Sigmoid colon (tissue), 7 donors: ENCODE results near the gene ZIC1. TPM values are rescaled to one million over a fixed set of nuclear protein-coding genes. Genes with fewer than 3 reads are reported as not detected.
A peak's percentile ranks its signal among the peaks of the same experiment; 100 is the strongest.

ENCODE experiments used
- DNase-seq: peaks from one replicate; pipeline ENCODE4 v3.0.0-alpha.2; 2019
- H3K27ac ChIP-seq, 4 donors: fragments of 200-600 bp; sonication (generic); one replicate each; pipeline ENCODE4 v1.5.1; 2016 to 2019; ENCODE audit warnings: mild to moderate bottlenecking in 1 of 4
- H3K27me3 ChIP-seq, 3 donors: fragments of 200-600 bp; sonication (generic); one replicate each; pipeline ENCODE4 v1.5.1; 2019; ENCODE audit warnings: mild to moderate bottlenecking in 1 of 3
- H3K36me3 ChIP-seq, 4 donors: fragments of 200-600 bp; sonication (generic); one replicate each; pipeline ENCODE4 v1.5.1; 2016 to 2019
- H3K4me1 ChIP-seq, 4 donors: fragments of 200-600 bp; sonication (generic); one replicate each; pipeline ENCODE4 v1.5.1; 2017 to 2019
- H3K4me3 ChIP-seq, 4 donors: fragments of 200-600 bp; sonication (generic); one replicate each; pipeline ENCODE4 v1.5.1; 2017 to 2019; ENCODE audit warnings: mild to moderate bottlenecking in 2 of 4, moderate library complexity in 1 of 4
- H3K9me3 ChIP-seq, 4 donors: fragments of 200-600 bp in 3 of 4; sonication (generic) in 3 of 4; one replicate each; pipeline versions ENCODE4 v1.5.1 to v1.6.1; 2013 to 2019
- CTCF ChIP-seq, 4 experiments: fragments of 450-650 bp in 3 of 4; fragments of 200-600 bp in 1 of 4; IDR thresholded peaks; one replicate each; pipeline ENCODE4 v1.5.1; 2016 to 2019; ENCODE audit warnings: antibody characterized with exemption in 4 of 4, mild to moderate bottlenecking in 3 of 4, moderate library complexity in 2 of 4
- EP300 ChIP-seq, 4 donors: sonication (generic); formaldehyde crosslinking; IDR thresholded peaks; one replicate each; pipeline ENCODE4 v1.6.1; 2017; ENCODE audit warnings: antibody characterized with exemption in 4 of 4
- POLR2A ChIP-seq, 2 donors: fragments of 450-650 bp; IDR thresholded peaks; one replicate each; pipeline ENCODE4 v1.6.1; 2016; ENCODE audit warnings: antibody characterized with exemption in 2 of 2, mild to moderate bottlenecking in 2 of 2, moderate library complexity in 2 of 2
- POLR2AphosphoS5 ChIP-seq, 4 donors: sonication (generic); formaldehyde crosslinking; IDR thresholded peaks; one replicate each; pipeline ENCODE4 v1.6.1; 2017; ENCODE audit warnings: antibody characterized with exemption in 4 of 4
- WGBS, 2 donors: extraction: QIAGEN DNeasy Blood & Tissue Kit; methylation state at CpG; one replicate each; pipeline ENCODE4 v1.1.7; 2013; 5-methylcytosine and 5-hydroxymethylcytosine counted together
- intact Hi-C: fragments of 100-400 bp; cut with DNase I; formaldehyde crosslinking; loops from one replicate; pipeline ENCODE4 v1.15.1; 2023
- polyA plus RNA-seq, 3 donors: library from polyadenylated mRNA; stranded (reverse); fragments of 200-250 nt; gene quantifications; one replicate each; pipeline ENCODE4 v1.2.3, GENCODE V29; 2013
- total RNA-seq, 4 donors: library from RNA; depleted of rRNA; stranded (reverse); fragments of >200 nt; gene quantifications; one replicate each; pipeline ENCODE4 v1.1.0, GENCODE V29; 2016
- donor health status: healthy with polysubstance abuse.
- donor health status: Bipolar disorder and iron deficiency.
- donor health status: healthy.

ZIC1 gene
- total and polyA plus RNA-seq, 7 donors = not detected

GRCh38 chr3:147412917-147413685, 3.9 kb downstream of the ZIC1 start:
- Histone ChIP-seq H3K9me3 (peaks cover 0 to 7% (median 3%) of the 10 kb centered on the region in 4 donors), H3K27ac (no peak overlapping the region), H3K27me3 (peaks cover 74 to 100% (median 96%) of the 10 kb centered on the region in 3 donors), H3K4me3 (peak overlapping the region in 1 of 4 donors; percentile 10), H3K36me3 (no peaks in the 10 kb centered on the region), H3K4me1 (peaks cover 0 to 43% (median 33%) of the 10 kb centered on the region in 4 donors)
- intact Hi-C loops = loop anchor here (5.0 to 10.0 kb wide), 2 partner anchors 36 to 662 kb away; no protein-coding TSS in a partner anchor
- TF ChIP-seq EP300 (IDR thresholded peaks at IDR 0.05) (no peak), POLR2AphosphoS5 (IDR thresholded peaks at IDR 0.05) (peak in 2 of 4 donors; percentile 57 to 62)
- WGBS, 2 donors = 6 to 10% methylated on average over 37 of the region's 37 CpGs
- no peak for DNase-seq

DNA sequence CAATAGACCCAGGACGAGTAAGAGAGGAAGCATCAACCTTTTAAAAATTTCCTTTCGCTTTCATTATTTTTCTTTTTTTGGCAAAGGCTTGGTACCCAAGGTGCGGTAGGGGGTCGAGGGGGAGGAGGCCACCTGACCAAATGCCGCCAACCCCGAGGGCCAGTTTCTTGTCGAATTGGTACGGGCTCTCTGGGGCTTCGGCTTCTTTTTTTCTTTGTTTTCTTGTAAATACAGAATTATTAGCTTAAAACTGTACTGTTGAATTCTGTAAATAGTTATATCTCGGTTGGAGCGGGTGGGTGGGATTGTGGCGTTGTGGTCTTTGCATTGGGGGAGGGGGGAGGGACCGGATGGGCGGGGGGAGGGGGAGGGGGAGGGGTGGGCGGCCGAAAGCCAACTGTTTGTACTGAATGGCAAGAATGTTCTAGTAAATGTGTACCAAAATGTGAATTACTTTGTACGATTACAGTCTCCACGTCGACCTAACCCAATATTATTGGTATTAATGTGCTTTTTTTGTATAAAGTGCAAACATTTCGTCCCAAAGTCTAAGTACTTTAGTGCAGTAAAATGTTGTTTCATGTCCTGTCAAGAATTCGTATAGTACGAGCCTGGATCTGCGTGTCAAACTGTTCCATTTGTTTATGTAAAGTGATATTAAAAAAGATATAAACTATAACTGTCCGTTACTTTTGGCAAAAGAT, 4.7 kb downstream of the ZIC1 start:
- Histone ChIP-seq H3K36me3 (no peaks in the 10 kb centered on the region), H3K27ac (no peak overlapping the region), H3K4me3 (peak overlapping the region in 1 of 4 donors; percentile 10), H3K27me3 (peaks cover 72 to 100% (median 96%) of the 10 kb centered on the region in 3 donors), H3K4me1 (peaks cover 0 to 45% (median 36%) of the 10 kb centered on the region in 4 donors), H3K9me3 (peaks cover 0 to 7% (median 3%) of the 10 kb centered on the region in 4 donors)
- WGBS, 2 donors = 5 to 6% methylated on average over 24 of the region's 24 CpGs
- no peak for DNase-seq
- TF ChIP-seq EP300 (IDR thresholded peaks at IDR 0.05) (no peak), POLR2AphosphoS5 (IDR thresholded peaks at IDR 0.05) (peak in 1 of 4 donors; percentile 32)
- intact Hi-C loops = loop anchor here (5.0 to 10.0 kb wide), 2 partner anchors 37 to 661 kb away; no protein-coding TSS in a partner anchor

DNA sequence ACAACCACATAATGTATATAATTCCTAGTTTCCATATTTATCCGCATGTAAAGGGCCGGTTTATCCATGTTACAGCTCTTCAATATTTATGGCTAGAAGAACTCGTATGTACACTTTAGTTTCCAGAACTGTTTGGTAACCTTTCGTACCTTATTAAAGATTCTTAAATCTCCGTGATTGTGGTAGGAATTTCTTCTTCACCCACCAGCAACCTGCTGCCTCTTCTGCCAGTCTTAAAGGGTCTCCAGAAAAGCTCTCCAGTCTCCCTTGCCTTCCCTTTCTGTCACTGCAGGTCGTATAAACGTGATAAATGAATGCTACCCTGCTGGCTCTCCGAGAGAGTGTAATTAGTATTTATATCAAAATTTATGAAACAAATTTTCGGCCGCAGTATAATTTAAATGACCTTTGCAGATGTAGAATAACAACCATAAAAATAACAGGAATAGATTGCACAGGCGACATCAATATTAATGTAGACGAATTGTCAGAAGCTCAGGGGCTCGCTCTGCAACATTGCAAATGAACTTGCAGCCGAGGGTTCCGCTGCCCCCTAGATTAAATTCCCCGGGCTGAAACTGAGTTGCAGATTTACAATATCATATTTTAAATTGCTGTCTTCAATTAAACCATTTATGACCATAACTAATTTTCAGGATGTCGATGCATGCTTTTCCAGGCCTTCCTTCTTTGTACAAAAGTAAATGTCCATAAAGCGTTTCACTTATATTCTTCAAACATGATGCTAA, 5.4 kb downstream of the ZIC1 start:
- TF ChIP-seq CTCF (IDR thresholded peaks at IDR 0.05) (no peak), POLR2AphosphoS5 (IDR thresholded peaks at IDR 0.05) (peak in 1 of 4 donors; percentile 32), POLR2A (IDR thresholded peaks at IDR 0.05) (no peak), EP300 (IDR thresholded peaks at IDR 0.05) (no peak)
- peaks cover 0 to 46% (median 37%) of the 10 kb centered on the region in 4 donors for H3K4me1 ChIP-seq
- peaks cover 0 to 7% (median 3%) of the 10 kb centered on the region in 4 donors for H3K9me3 ChIP-seq
- intact Hi-C loops = loop anchor here (5.0 to 10.0 kb wide), 2 partner anchors 37 to 660 kb away; no protein-coding TSS in a partner anchor
- no peak overlapping the region for H3K27ac ChIP-seq
- DNase-seq = no peak
- 13 to 16% methylated on average over 18 of the region's 18 CpGs for WGBS, 2 donors
- peaks cover 72 to 100% (median 96%) of the 10 kb centered on the region in 3 donors for H3K27me3 ChIP-seq
- H3K4me3 ChIP-seq = no peak overlapping the region
- H3K36me3 ChIP-seq = no peaks in the 10 kb centered on the region

DNA sequence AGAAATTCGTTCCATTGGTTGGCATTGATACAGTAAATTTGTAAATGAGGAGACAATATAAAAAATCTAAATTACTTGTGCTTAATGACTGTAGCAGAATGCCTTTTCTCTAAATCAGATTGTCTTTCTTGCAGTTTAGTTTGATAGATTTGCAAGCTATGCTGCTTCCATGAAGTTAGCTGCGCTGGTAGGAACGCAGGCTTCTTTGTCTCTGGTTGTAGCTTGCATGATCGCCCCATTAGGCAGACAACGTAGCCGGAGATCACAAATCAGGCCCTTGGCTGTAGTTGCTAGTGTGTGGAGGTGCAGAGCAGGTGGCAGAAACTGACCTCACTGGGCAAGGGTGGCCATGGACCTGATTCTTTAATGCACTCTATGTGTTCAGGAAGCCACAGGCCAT, 6.1 kb downstream of the ZIC1 start:
- H3K27me3 ChIP-seq = peaks cover 72 to 100% (median 96%) of the 10 kb centered on the region in 3 donors

More for the DNA sequence above, 6.1 kb downstream of the ZIC1 start:
- Histone ChIP-seq H3K27ac (no peak overlapping the region), H3K4me1 (peaks cover 0 to 39% (median 32%) of the 10 kb centered on the region in 4 donors), H3K36me3 (no peaks in the 10 kb centered on the region), H3K9me3 (peaks cover 0 to 7% (median 3%) of the 10 kb centered on the region in 4 donors), H3K4me3 (no peak overlapping the region)
- DNase-seq = no peak
- WGBS, 2 donors = 9 to 16% methylated on average over 6 of the region's 6 CpGs
- intact Hi-C loops = loop anchor here (10.0 kb wide), 1 partner anchor 660 kb away; no protein-coding TSS in a partner anchor
- no peak for TF ChIP-seq EP300 (IDR thresholded peaks at IDR 0.05)
- no peak for TF ChIP-seq CTCF (IDR thresholded peaks at IDR 0.05)
- TF ChIP-seq POLR2AphosphoS5 (IDR thresholded peaks at IDR 0.05) = no peak
- TF ChIP-seq POLR2A (IDR thresholded peaks at IDR 0.05) = no peak
